Forelimb muscle (tissue), 1 donor: ENCODE data around the gene TRAF3IP3. TPM values are rescaled to one million over a fixed set of nuclear protein-coding genes. Genes with fewer than 3 reads are reported as not detected.

ENCODE experiments used
- DNase-seq: peaks from one replicate; pipeline ENCODE4 v3.0.0-alpha.2; 2013; ENCODE audit warnings: low read depth
- polyA plus RNA-seq: library from polyadenylated mRNA; unstranded; fragments of 120-200 nt; gene quantifications from one replicate; pipeline ENCODE4 v1.2.1, GENCODE V29; 2013; ENCODE audit not compliant: insufficient read length

The TRAF3IP3 gene
- polyA plus RNA-seq, 1 donor: 3.1 TPM

GRCh38 chr1:209797978-209798639 is 42.3 kb downstream of the TRAF3IP3 start:
- no peak for DNase-seq

GRCh38 chr1:209800984-209801834 is 45.4 kb downstream of the TRAF3IP3 start:
- DNase-seq: no peak

- DNase-seq: no peak
Measured at GRCh38 chr1:209802117-209802779, 46.4 kb downstream of the TRAF3IP3 start.

GRCh38 chr1:209802780-209803152 is 46.9 kb downstream of the TRAF3IP3 start:
- DNase-seq: no peak

- DNase-seq: no peak
Measured at GRCh38 chr1:209803568-209803967, 47.7 kb downstream of the TRAF3IP3 start.

DNA sequence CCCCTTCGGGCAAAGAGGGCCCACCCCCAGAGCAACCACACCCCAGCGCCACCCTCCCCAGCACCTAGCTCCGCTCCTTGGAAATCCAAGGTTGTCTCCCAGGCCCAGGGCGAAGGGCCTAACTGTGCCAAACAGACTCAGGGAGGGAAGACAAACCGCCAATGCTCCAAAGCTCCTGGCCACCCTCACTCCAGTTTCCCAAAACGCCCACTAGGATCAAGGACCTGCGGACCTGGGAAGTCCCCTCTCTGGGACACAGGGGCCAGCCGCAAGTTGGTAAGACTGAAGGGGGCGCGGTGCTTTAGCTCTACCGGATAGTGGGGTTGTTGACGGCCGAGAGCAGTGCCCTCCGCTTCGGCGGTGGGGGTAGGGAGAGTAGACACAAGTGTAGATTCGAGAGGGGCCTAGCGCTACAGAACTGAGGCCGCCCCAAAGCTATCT is 49.5 kb downstream of the TRAF3IP3 start:
- no peak for DNase-seq

GRCh38 chr1:209805875-209806760 is 50.3 kb downstream of the TRAF3IP3 start, which contains the start of gene IRF6:
IRF6 (minus strand) TSS chr1:209806142; CDS start chr1:209801413, 4,729 bp downstream.
- DNase-seq: no peak

DNA sequence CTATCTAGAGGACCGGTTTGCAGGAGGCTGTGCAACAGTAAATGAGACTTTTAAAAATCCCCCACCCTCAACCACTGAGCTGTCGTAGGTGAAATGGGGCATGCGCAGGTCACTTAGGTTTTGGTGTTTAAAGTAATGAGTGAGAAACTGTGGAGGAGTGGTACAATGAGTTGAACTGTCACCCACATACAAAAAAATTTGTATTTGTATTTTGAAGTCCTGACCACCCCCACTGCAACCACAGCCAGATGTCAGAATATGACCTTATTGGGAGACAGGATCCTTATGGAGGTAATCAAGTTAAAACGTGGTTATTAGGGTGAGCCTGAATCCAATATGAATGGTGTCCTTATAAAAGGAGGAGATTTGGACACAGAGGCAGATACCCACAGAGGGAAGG is 51.7 kb downstream of the TRAF3IP3 start:
- no peak for DNase-seq

DNA sequence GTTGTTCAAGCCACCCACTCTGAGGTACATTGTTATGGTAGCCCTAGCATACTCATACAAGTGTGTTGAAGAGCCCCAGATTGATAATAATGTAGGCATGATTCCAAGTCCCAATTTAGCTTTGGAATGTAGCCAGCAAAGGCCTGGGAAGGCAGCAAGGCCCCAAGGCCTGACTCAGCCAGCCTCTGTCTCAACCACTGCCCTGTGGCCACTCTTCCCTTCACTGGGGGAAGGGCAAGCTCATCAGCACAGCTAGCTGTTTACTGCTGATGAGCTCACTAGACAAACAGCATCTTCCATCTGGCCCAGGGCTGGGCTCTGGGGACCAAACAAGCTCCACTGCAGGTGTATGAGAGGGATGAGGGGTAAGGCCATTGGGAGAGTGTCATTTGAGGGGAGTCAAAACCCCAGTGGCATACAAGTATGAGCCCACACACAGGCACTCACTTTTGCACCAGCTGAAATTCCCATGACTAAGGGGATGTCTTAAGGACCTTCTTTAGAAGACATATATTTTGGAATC is 52.3 kb downstream of the TRAF3IP3 start:
- no peak for DNase-seq

DNA sequence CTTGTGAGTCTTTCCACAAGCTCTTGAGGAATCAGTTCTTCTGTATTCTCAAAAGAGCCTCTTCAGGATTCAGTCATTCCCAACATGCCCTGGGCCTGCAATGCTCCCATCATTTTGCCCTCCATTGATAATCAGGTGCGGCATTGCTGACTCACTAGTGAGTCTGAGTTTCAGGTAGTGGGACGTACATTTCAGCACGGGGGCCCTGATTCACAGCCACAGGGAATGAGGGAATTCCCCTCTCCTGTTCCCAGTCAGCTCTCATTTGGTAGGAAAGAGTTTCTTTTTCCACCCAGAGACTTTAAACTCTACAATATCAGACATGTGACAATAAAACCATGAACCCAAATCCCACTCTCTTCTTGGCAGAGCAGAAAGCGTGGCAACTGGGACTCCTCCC is 53.8 kb downstream of the TRAF3IP3 start:
- no peak for DNase-seq

GRCh38 chr1:209810783-209811182 is 54.9 kb downstream of the TRAF3IP3 start:
- DNase-seq: no peak

GRCh38 chr1:209813902-209814301 is 58.0 kb downstream of the TRAF3IP3 start:
- no peak for DNase-seq

- no peak for DNase-seq
Measured at GRCh38 chr1:209815490-209815889, 59.6 kb downstream of the TRAF3IP3 start.

GRCh38 chr1:209815931-209816341 is 60.1 kb downstream of the TRAF3IP3 start:
- DNase-seq: no peak

DNA sequence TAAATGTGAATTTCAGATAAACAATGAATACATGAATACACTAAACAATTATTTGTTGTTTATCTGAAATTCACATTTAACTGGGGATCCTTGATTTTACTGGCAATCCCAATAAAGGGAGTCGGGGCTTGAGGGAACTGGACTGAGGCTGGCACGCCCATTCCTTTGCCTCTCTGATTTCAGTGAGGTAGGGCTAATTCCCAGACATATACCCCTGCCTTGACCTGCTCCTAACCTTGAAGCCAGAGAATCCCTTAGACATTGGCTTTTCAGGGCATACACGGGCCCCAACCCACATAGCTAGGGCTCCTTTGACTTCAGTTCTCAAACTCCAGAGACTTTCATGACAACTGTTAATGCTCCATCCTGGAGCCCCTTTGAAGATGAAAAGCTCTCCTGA is 61.1 kb downstream of the TRAF3IP3 start:
- DNase-seq: no peak

GRCh38 chr1:209817691-209818090 is 61.8 kb downstream of the TRAF3IP3 start:
- DNase-seq: no peak

- DNase-seq: no peak
Measured at GRCh38 chr1:209819058-209819457, 63.2 kb downstream of the TRAF3IP3 start.

- no peak for DNase-seq
Measured at GRCh38 chr1:209820986-209821385, 65.1 kb downstream of the TRAF3IP3 start.

DNA sequence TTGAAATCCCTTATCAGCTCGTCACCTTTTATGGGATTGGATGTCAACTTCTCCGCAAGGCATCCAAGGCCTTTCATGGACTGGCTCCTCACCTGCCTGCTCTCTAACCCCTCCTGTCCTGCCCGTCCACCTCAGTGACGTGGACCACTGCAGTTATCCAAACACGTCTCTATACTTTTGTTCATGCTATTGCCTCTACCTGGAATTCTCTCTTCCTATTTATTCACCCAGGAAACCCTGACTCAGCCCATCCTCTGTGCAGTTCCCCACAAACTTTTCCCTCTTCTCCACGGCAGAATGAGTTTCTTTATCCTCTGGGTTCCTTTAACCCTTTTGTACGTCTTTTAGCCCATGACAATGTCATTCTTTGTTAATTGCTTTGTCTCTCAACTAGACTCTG is 66.9 kb downstream of the TRAF3IP3 start:
- DNase-seq: no peak

- DNase-seq: no peak
Measured at GRCh38 chr1:209823143-209824041, 67.5 kb downstream of the TRAF3IP3 start.
